A549 (cell line): ENCODE measurements around the gene CTU2. TPM values are rescaled to one million over a fixed set of nuclear protein-coding genes. Genes with fewer than 3 reads are reported as not detected.
A peak's percentile ranks its signal among the peaks of the same experiment; 100 is the strongest.

Experiments used
- ATAC-seq, 2 experiments: fragments of 200-7000 bp in 1 of 2; fragments of >200 bp in 1 of 2; cut with Nextera tagmentation in 1 of 2; cut with Tn5 transposase in 1 of 2; 3 replicates each; pipeline versions ENCODE4 v1.8.0 to v1.9.1; 2018 to 2020; ENCODE audit warnings: mild to moderate bottlenecking in 1 of 2, moderate library complexity in 1 of 2
- CTCF ChIA-PET: fragments of 300-600 bp; sonication (Branson Sonifier 250); formaldehyde crosslinking; extraction: SDS; loops from one replicate; lab custom pipeline; 2021; ENCODE audit warnings: antibody characterized with exemption, inconsistent platforms; lab: Yijun Ruan, JAX
- POLR2A ChIA-PET: fragments of 350-600 bp; formaldehyde crosslinking; extraction: SDS; loops from one replicate; lab custom pipeline; 2021; ENCODE audit warnings: antibody characterized with exemption, inconsistent platforms; lab: Yijun Ruan, JAX
- DNase-seq, 2 experiments: peaks; one replicate each; pipeline versions ENCODE4 v3.0.0 to v3.0.0-alpha.2; 2011 to 2016; ENCODE audit warnings: low read depth in 1 of 2, low spot score in 1 of 2
- FAIRE-seq: peaks from 2 replicates; lab custom pipeline; 2011; peaks lifted over from hg19 to GRCh38; lab: Jason Lieb, UNC
- H3K27ac ChIP-seq, 2 experiments: fragments of >200 bp; sonication (Bioruptor Twin); formaldehyde crosslinking; 3 replicates each; pipeline ENCODE4 v1.5.1; 2016 to 2017
- H3K4me1 ChIP-seq: fragments of >200 bp; sonication (Bioruptor Twin); formaldehyde crosslinking; 3 replicates; pipeline ENCODE4 v1.6.1; 2016
- H3K4me2 ChIP-seq: fragments of >200 bp; sonication (Bioruptor Twin); formaldehyde crosslinking; 3 replicates; pipeline ENCODE4 v1.6.1; 2016
- H3K4me3 ChIP-seq: fragments of >200 bp; sonication (Bioruptor Twin); formaldehyde crosslinking; 3 replicates; pipeline ENCODE4 v1.5.1; 2016
- H3K9me3 ChIP-seq: fragments of >200 bp; sonication (Bioruptor Twin); formaldehyde crosslinking; 3 replicates; pipeline ENCODE4 v1.6.1; 2016
- BHLHE40 ChIP-seq: IDR thresholded peaks from 2 replicates; pipeline ENCODE4 v1.6.1; 2012; ENCODE audit warnings: low read depth, low read length, inconsistent platforms
- CBX2 ChIP-seq: fragments of 200-600 bp; sonication (generic); IDR thresholded peaks from 2 replicates; pipeline ENCODE4 v1.6.1; 2016; ENCODE audit warnings: low read depth, mild to moderate bottlenecking, borderline replicate concordance
- CHD2 ChIP-seq: fragments of 150-350 bp; IDR thresholded peaks from 2 replicates; pipeline ENCODE4 v1.6.1; 2014; ENCODE audit warnings: low read length; ENCODE audit not compliant: partially characterized antibody
- CHD4 ChIP-seq: fragments of 200-600 bp; sonication (generic); IDR thresholded peaks from 2 replicates; pipeline ENCODE4 v1.6.1; 2016; ENCODE audit warnings: antibody characterized with exemption, mild to moderate bottlenecking, borderline replicate concordance
- EHF ChIP-seq: fragments of 250-450 bp; sonication (Bioruptor Pico); IDR thresholded peaks from 2 replicates; pipeline ENCODE4 v1.5.0; 2020; ENCODE audit warnings: mild to moderate bottlenecking
- EP300 ChIP-seq, 2 experiments: fragments of >200 bp; sonication (Bioruptor Twin); formaldehyde crosslinking; IDR thresholded peaks; 2 replicates in 1 of 2; 3 replicates in 1 of 2; pipeline ENCODE4 v1.6.1; 2016 to 2017
- FOSB ChIP-seq: fragments of 250-450 bp; sonication (Bioruptor Pico); IDR thresholded peaks from 2 replicates; pipeline ENCODE4 v1.5.0; 2020; ENCODE audit warnings: mild to moderate bottlenecking, moderate library complexity
- FOXS1 ChIP-seq: fragments of 250-450 bp; sonication (Bioruptor Pico); IDR thresholded peaks from 2 replicates; pipeline ENCODE4 v1.5.0; 2020; ENCODE audit warnings: mild to moderate bottlenecking, moderate library complexity
- GATA3 ChIP-seq: IDR thresholded peaks from 2 replicates; pipeline ENCODE4 v1.6.1; 2012; ENCODE audit warnings: borderline replicate concordance
- HDAC2 ChIP-seq: fragments of 200-600 bp; sonication (generic); IDR thresholded peaks from 2 replicates; pipeline ENCODE4 v1.6.1; 2016
- HEYL ChIP-seq: fragments of 250-450 bp; sonication (Bioruptor Pico); IDR thresholded peaks from 2 replicates; pipeline ENCODE4 v1.8.0; 2021; ENCODE audit warnings: mild to moderate bottlenecking, moderate library complexity
- HOXB13 ChIP-seq: fragments of 250-450 bp; sonication (Bioruptor Pico); IDR thresholded peaks from 2 replicates; pipeline ENCODE4 v1.5.0; 2020; ENCODE audit warnings: low read depth, mild to moderate bottlenecking, moderate library complexity
- JUN ChIP-seq, 2 experiments: fragments of >200 bp; sonication (Bioruptor Twin); formaldehyde crosslinking; IDR thresholded peaks; 2 replicates in 1 of 2; 3 replicates in 1 of 2; pipeline ENCODE4 v1.6.1; 2016 to 2017
- KDM1A ChIP-seq: fragments of 200-600 bp; sonication (generic); IDR thresholded peaks from 2 replicates; pipeline ENCODE4 v1.6.1; 2016; ENCODE audit warnings: low read depth, mild to moderate bottlenecking
- KDM5A ChIP-seq: fragments of 200-600 bp; sonication (generic); IDR thresholded peaks from 2 replicates; pipeline ENCODE4 v1.6.1; 2016; ENCODE audit warnings: antibody characterized with exemption, mild to moderate bottlenecking
- MAFK ChIP-seq: fragments of 450-650 bp; IDR thresholded peaks from 2 replicates; pipeline ENCODE4 v1.6.1; 2014; ENCODE audit not compliant: partially characterized antibody
- MYC ChIP-seq: IDR thresholded peaks from 2 replicates; pipeline ENCODE4 v1.6.1; 2012; ENCODE audit warnings: mild to moderate bottlenecking, inconsistent platforms, low read length, improper control_type of control experiment, borderline replicate concordance
- NPAS2 ChIP-seq: fragments of 250-450 bp; sonication (Bioruptor Pico); IDR thresholded peaks from 2 replicates; pipeline ENCODE4 v1.8.0; 2022; ENCODE audit warnings: mild to moderate bottlenecking, moderate library complexity, borderline replicate concordance
- POLR2AphosphoS2 ChIP-seq: conservative IDR thresholded peaks from 2 replicates; pipeline ENCODE4 v1.6.1; 2012; ENCODE audit warnings: low read length, improper control_type of control experiment, inconsistent platforms
- RCOR1 ChIP-seq: fragments of 150-350 bp; IDR thresholded peaks from 2 replicates; pipeline ENCODE4 v1.6.1; 2014; ENCODE audit warnings: antibody characterized with exemption, low read length, low read depth
- RFX5 ChIP-seq: fragments of 450-650 bp; IDR thresholded peaks from 2 replicates; pipeline ENCODE4 v1.7.1; 2014; ENCODE audit warnings: antibody characterized with exemption, mild to moderate bottlenecking, moderate library complexity
- SMC3 ChIP-seq: fragments of >200 bp; sonication (Bioruptor Twin); formaldehyde crosslinking; IDR thresholded peaks from 3 replicates; pipeline ENCODE4 v1.6.1; 2018; ENCODE audit warnings: inconsistent platforms
- SREBF2 ChIP-seq: fragments of 450-650 bp; IDR thresholded peaks from 2 replicates; pipeline ENCODE4 v1.6.1; 2014; ENCODE audit warnings: mild to moderate bottlenecking, moderate library complexity
- TP53 ChIP-seq: fragments of 250-450 bp; sonication (Bioruptor Pico); IDR thresholded peaks from 2 replicates; pipeline ENCODE4 v1.5.0; 2021; ENCODE audit warnings: mild to moderate bottlenecking, moderate library complexity
- ZC3H11A ChIP-seq: fragments of 450-650 bp; IDR thresholded peaks from 2 replicates; pipeline ENCODE4 v1.6.1; 2014; ENCODE audit warnings: antibody characterized with exemption, mild to moderate bottlenecking
- ZFP36 ChIP-seq: fragments of 450-650 bp; IDR thresholded peaks from 2 replicates; pipeline ENCODE4 v1.6.1; 2014; ENCODE audit warnings: borderline replicate concordance; ENCODE audit not compliant: partially characterized antibody
- WGBS: methylation state at CpG from one replicate; pipeline ENCODE4 v1.1.6; 2017; ENCODE audit errors: missing lambda C conversion rate; 5-methylcytosine and 5-hydroxymethylcytosine counted together
- polyA plus RNA-seq, 4 experiments: library from polyadenylated mRNA; depleted of rRNA in 3 of 4; stranded (reverse); fragments of >200 nt; fragmentation: RNase III in 1 of 4; extraction: RNeasy Plus Mini Kit Qiagen cat#74134 plus additional on column Dnase treatment in 1 of 4; gene quantifications; 2 replicates in 3 of 4; 3 replicates in 1 of 4; pipeline ENCODE4 v1.2.3, GENCODE V29; 2011 to 2017
- TF ChIP-seq, protein P1 (sequence below): fragments of 150-350 bp; IDR thresholded peaks from 2 replicates; pipeline ENCODE4 v1.6.1; 2014; ENCODE audit warnings: low read depth, mild to moderate bottlenecking, low read length
- TF ChIP-seq, protein P2 (sequence below): IDR thresholded peaks from 2 replicates; pipeline ENCODE4 v1.6.1; 2012; ENCODE audit warnings: low read depth, borderline replicate concordance
- TF ChIP-seq, protein P3 (sequence below): fragments of 200-600 bp; sonication (generic); IDR thresholded peaks from 2 replicates; pipeline ENCODE4 v1.6.1; 2016; ENCODE audit warnings: antibody characterized with exemption, mild to moderate bottlenecking, moderate library complexity
- TF ChIP-seq, protein P4 (sequence below): fragments of 250-450 bp; sonication (Bioruptor Pico); IDR thresholded peaks from 2 replicates; pipeline ENCODE4 v1.5.0; 2021; ENCODE audit warnings: mild to moderate bottlenecking, moderate library complexity, borderline replicate concordance
- TF ChIP-seq, protein P5 (sequence below): fragments of >200 bp; sonication (Bioruptor Twin); formaldehyde crosslinking; IDR thresholded peaks from 3 replicates; pipeline ENCODE4 v1.5.1; 2016

CTU2 gene
- polyA plus RNA-seq, 2 of the 4 experiments (the other 2 are of a cell fraction): 16.4 to 21.8 TPM

DNA sequence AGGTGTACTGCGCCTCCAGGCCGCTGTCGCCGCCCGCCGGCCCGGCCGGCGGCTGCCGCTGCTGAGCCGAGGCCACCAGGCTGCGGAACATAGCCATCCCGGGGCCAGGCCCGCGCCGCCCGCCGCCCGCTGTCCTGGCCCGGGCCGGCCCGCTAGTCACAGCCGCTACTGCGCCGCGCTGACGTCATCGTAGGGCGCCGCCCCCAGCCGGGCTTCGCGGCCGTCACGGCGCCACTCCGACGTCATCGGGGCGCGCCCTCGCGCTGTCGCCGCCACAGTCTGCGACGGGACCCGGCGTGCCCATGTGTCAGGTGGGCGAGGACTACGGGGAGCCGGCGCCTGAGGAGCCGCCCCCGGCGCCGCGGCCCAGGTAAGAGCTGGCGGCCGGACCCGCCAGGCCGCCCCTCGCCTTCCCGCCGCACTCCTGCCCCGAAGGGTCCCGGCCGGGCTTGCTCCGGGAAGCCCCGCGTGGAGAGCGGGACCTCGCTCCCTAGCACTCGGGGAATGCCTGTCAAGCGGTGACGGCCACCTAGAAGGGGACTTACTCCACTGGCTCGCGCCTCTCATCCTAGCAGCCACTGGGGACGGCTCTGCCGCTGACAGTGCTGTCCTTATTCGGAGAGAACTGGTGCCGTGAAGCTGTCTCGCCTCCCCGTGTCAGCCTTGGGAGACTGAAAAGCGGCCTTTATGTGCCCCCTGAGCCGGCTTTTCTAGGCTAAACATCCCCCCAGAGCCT, at the start of gene CTU2, which contains the start of gene RNF166 (continued):
- TF ChIP-seq BHLHE40: no peak
- no peak for TF ChIP-seq SREBF2
- no peak for TF ChIP-seq HDAC2
- TF ChIP-seq, protein P1, sequence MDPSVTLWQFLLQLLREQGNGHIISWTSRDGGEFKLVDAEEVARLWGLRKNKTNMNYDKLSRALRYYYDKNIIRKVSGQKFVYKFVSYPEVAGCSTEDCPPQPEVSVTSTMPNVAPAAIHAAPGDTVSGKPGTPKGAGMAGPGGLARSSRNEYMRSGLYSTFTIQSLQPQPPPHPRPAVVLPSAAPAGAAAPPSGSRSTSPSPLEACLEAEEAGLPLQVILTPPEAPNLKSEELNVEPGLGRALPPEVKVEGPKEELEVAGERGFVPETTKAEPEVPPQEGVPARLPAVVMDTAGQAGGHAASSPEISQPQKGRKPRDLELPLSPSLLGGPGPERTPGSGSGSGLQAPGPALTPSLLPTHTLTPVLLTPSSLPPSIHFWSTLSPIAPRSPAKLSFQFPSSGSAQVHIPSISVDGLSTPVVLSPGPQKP: no peak
- TF ChIP-seq FOSB (CRISPR knock-in tag): no peak
- TF ChIP-seq MYC: peak; percentile 75
- no peak for TF ChIP-seq POLR2AphosphoS2
- no peak for TF ChIP-seq TP53 (CRISPR knock-in tag)
- no peak for TF ChIP-seq ZFP36
- no peak for TF ChIP-seq CBX2
- 0 out of 2 replicates have a peak, but pooled peaks have one; percentile 71 for TF ChIP-seq RFX5
- no peak for TF ChIP-seq CHD4
- TF ChIP-seq GATA3: no peak
- TF ChIP-seq HOXB13 (CRISPR knock-in tag): no peak
- TF ChIP-seq EHF (CRISPR knock-in tag): no peak
- TF ChIP-seq, protein P2, sequence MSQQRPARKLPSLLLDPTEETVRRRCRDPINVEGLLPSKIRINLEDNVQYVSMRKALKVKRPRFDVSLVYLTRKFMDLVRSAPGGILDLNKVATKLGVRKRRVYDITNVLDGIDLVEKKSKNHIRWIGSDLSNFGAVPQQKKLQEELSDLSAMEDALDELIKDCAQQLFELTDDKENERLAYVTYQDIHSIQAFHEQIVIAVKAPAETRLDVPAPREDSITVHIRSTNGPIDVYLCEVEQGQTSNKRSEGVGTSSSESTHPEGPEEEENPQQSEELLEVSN: no peak
- TF ChIP-seq EP300 (IDR thresholded peaks at IDR 0.05): no peak
- TF ChIP-seq RCOR1: no peak
- TF ChIP-seq KDM1A: no peak
- peak; percentile 89 for TF ChIP-seq KDM5A
- TF ChIP-seq, protein P3, sequence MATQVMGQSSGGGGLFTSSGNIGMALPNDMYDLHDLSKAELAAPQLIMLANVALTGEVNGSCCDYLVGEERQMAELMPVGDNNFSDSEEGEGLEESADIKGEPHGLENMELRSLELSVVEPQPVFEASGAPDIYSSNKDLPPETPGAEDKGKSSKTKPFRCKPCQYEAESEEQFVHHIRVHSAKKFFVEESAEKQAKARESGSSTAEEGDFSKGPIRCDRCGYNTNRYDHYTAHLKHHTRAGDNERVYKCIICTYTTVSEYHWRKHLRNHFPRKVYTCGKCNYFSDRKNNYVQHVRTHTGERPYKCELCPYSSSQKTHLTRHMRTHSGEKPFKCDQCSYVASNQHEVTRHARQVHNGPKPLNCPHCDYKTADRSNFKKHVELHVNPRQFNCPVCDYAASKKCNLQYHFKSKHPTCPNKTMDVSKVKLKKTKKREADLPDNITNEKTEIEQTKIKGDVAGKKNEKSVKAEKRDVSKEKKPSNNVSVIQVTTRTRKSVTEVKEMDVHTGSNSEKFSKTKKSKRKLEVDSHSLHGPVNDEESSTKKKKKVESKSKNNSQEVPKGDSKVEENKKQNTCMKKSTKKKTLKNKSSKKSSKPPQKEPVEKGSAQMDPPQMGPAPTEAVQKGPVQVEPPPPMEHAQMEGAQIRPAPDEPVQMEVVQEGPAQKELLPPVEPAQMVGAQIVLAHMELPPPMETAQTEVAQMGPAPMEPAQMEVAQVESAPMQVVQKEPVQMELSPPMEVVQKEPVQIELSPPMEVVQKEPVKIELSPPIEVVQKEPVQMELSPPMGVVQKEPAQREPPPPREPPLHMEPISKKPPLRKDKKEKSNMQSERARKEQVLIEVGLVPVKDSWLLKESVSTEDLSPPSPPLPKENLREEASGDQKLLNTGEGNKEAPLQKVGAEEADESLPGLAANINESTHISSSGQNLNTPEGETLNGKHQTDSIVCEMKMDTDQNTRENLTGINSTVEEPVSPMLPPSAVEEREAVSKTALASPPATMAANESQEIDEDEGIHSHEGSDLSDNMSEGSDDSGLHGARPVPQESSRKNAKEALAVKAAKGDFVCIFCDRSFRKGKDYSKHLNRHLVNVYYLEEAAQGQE: 0 out of 2 replicates have a peak, but pooled peaks have one; percentile 14
- peak; percentile 79 to 90; a peak in 4 of 5 replicates for TF ChIP-seq JUN (IDR thresholded peaks at IDR 0.05)
- no peak for TF ChIP-seq HEYL (CRISPR knock-in tag)
- no peak for TF ChIP-seq FOXS1

DNA sequence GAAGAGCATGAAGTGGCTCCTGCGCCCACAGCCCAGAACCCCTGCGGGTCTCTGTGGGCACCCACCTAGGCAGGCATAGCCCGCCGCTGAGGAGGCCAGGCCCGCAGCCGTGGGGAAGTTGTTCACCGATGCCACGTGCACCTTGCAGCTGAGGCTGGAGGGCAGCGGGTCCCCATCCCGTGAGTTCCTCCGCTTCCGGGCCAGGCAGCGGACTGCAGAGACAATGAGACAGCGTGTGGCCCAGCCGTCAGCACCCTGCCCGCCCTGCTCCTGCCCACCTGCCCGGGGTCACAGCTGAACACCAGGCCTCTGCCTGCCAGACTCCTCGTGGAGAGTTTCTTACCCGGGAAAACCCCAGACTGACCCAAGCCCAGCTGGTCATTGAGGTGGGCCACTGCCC, 48.9 kb upstream of the CTU2 start:
- no peak for ATAC-seq
- no peak for FAIRE-seq

More for the DNA sequence above, 48.9 kb upstream of the CTU2 start:
- H3K4me1 ChIP-seq: peaks cover 5% of the 10 kb centered on the region; the same call in 1 of the 3 replicates
- no peak for DNase-seq
- WGBS: 97% methylated on average over 14 of the region's 19 CpGs
- POLR2A ChIA-PET: no interaction called here
- no peak overlapping the region for H3K4me3 ChIP-seq
- H3K4me2 ChIP-seq: no peak overlapping the region
- H3K27ac ChIP-seq: no peak overlapping the region
- no peaks in the 10 kb centered on the region for H3K9me3 ChIP-seq
- CTCF ChIA-PET: no interaction called here
- no peak for TF ChIP-seq CHD2
- TF ChIP-seq, protein P4, sequence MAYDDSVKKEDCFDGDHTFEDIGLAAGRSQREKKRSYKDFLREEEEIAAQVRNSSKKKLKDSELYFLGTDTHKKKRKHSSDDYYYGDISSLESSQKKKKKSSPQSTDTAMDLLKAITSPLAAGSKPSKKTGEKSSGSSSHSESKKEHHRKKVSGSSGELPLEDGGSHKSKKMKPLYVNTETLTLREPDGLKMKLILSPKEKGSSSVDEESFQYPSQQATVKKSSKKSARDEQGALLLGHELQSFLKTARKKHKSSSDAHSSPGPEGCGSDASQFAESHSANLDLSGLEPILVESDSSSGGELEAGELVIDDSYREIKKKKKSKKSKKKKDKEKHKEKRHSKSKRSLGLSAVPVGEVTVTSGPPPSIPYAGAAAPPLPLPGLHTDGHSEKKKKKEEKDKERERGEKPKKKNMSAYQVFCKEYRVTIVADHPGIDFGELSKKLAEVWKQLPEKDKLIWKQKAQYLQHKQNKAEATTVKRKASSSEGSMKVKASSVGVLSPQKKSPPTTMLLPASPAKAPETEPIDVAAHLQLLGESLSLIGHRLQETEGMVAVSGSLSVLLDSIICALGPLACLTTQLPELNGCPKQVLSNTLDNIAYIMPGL (CRISPR knock-in tag): no peak
- no peak for TF ChIP-seq JUN (IDR thresholded peaks at IDR 0.05)
- no peak for TF ChIP-seq SMC3
- TF ChIP-seq, protein P5, sequence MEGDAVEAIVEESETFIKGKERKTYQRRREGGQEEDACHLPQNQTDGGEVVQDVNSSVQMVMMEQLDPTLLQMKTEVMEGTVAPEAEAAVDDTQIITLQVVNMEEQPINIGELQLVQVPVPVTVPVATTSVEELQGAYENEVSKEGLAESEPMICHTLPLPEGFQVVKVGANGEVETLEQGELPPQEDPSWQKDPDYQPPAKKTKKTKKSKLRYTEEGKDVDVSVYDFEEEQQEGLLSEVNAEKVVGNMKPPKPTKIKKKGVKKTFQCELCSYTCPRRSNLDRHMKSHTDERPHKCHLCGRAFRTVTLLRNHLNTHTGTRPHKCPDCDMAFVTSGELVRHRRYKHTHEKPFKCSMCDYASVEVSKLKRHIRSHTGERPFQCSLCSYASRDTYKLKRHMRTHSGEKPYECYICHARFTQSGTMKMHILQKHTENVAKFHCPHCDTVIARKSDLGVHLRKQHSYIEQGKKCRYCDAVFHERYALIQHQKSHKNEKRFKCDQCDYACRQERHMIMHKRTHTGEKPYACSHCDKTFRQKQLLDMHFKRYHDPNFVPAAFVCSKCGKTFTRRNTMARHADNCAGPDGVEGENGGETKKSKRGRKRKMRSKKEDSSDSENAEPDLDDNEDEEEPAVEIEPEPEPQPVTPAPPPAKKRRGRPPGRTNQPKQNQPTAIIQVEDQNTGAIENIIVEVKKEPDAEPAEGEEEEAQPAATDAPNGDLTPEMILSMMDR: no peak
- TF ChIP-seq MAFK: no peak
- TF ChIP-seq ZC3H11A: no peak
- TF ChIP-seq NPAS2 (CRISPR knock-in tag): no peak
